A673 (cell line): ENCODE results near the gene GBA2. TPM values are rescaled to one million over a fixed set of nuclear protein-coding genes. Genes with fewer than 3 reads are reported as not detected.

Experiments
- BruUV-seq: library from RNA; stranded (reverse); fragments of 400-500 nt; replicated peaks from 2 replicates; lab custom pipeline; 2021; lab: Mats Ljungman, UMichigan
- CTCF ChIA-PET: fragments of 300-600 bp; sonication (Branson Sonifier 250); formaldehyde crosslinking; loops from one replicate; lab custom pipeline; 2022; ENCODE audit warnings: antibody characterized with exemption; lab: Charles Lee
- POLR2A ChIA-PET: fragments of 300-600 bp; sonication (Branson Sonifier 250); formaldehyde crosslinking; loops from one replicate; lab custom pipeline; 2022; ENCODE audit warnings: antibody characterized with exemption; ENCODE audit not compliant: low non-redundant PET; lab: Charles Lee
- DNase-seq: peaks from one replicate; pipeline ENCODE4 v3.0.0-alpha.2; 2015; ENCODE audit warnings: low spot score
- H3K27ac ChIP-seq: fragments of 200-600 bp; sonication (generic); 2 replicates; pipeline ENCODE4 v1.5.1; 2016; ENCODE audit warnings: mixed run types, low read depth, mild to moderate bottlenecking, mixed read lengths, antibody characterized with exemption, low read length; ENCODE audit not compliant: poor library complexity, severe bottlenecking
- H3K27me3 ChIP-seq: fragments of 200-600 bp; sonication (generic); replicated peaks from 2 replicates; pipeline ENCODE4 v1.6.1; 2017; ENCODE audit warnings: mixed run types, low read depth, mild to moderate bottlenecking, mixed read lengths, antibody characterized with exemption, low read length; ENCODE audit not compliant: insufficient read depth, poor library complexity
- H3K36me3 ChIP-seq: fragments of 200-600 bp; sonication (generic); 2 replicates; pipeline ENCODE4 v1.6.1; 2016; ENCODE audit warnings: mixed run types, mild to moderate bottlenecking, mixed read lengths, antibody characterized with exemption, low read length; ENCODE audit not compliant: insufficient read depth, poor library complexity, severe bottlenecking
- H3K4me1 ChIP-seq: fragments of 200-600 bp; sonication (generic); 2 replicates; pipeline ENCODE4 v1.6.1; 2017; ENCODE audit warnings: mixed run types, mild to moderate bottlenecking, mixed read lengths, antibody characterized with exemption, low read length; ENCODE audit not compliant: insufficient read depth, poor library complexity, severe bottlenecking
- H3K4me3 ChIP-seq: fragments of 200-600 bp; sonication (generic); 2 replicates; pipeline ENCODE4 v1.5.1; 2016; ENCODE audit warnings: low read depth, mixed run types, mild to moderate bottlenecking, mixed read lengths, low read length; ENCODE audit not compliant: poor library complexity, severe bottlenecking
- H3K9me3 ChIP-seq: fragments of 200-600 bp; sonication (generic); 2 replicates; pipeline ENCODE4 v1.6.1; 2016; ENCODE audit warnings: mixed run types, low read depth, mild to moderate bottlenecking, mixed read lengths, antibody characterized with exemption, low read length; ENCODE audit not compliant: poor library complexity, severe bottlenecking
- EZH2 ChIP-seq: fragments of 200-600 bp; sonication (generic); IDR thresholded peaks from 2 replicates; pipeline ENCODE4 v1.6.1; 2017; ENCODE audit warnings: borderline replicate concordance, low read depth, mild to moderate bottlenecking, mixed read lengths, antibody characterized with exemption, low read length; ENCODE audit not compliant: poor library complexity, severe bottlenecking
- intact Hi-C: fragments of 100-400 bp; cut with micrococcal nuclease; formaldehyde crosslinking; loops from one replicate; pipeline ENCODE4 v1.10.0; 2022; ENCODE audit not compliant: unreplicated experiment
- total RNA-seq: library from RNA; stranded (reverse); gene quantifications from 2 replicates; pipeline ENCODE4 v1.2.3, GENCODE V29; 2021
- TF ChIP-seq, protein P1 (sequence below): fragments of 300-800, 200-600 bp; sonication (generic); conservative IDR thresholded peaks from 2 replicates; pipeline ENCODE4 v1.5.1; 2017; ENCODE audit warnings: low read depth, mild to moderate bottlenecking, antibody characterized with exemption, low read length, moderate library complexity, mixed read lengths

Gene GBA2
- total RNA-seq, 1 experiment from 2014 or later: 67.6 TPM

GRCh38 chr9:35732185-35732799, 16.7 kb downstream of the GBA2 start, which contains the start of the genes CREB3 and TLN1:
Gene CREB3 (plus strand): TSS chr9:35732666. CDS start chr9:35732773, 107 bp downstream.
Gene TLN1 (minus strand): TSS chr9:35732195. CDS start chr9:35725694, 6,501 bp downstream.
- POLR2A ChIA-PET: interaction anchor here (0.7 to 1.1 kb wide), 3 partner anchors 16 to 286 kb away, joined by 3 to 6 read pairs (median 5); partner anchors contain the start of genes GBA2 and RGP1
- H3K27ac ChIP-seq: peak within 1 kb of the TSS; percentile 87

DNA sequence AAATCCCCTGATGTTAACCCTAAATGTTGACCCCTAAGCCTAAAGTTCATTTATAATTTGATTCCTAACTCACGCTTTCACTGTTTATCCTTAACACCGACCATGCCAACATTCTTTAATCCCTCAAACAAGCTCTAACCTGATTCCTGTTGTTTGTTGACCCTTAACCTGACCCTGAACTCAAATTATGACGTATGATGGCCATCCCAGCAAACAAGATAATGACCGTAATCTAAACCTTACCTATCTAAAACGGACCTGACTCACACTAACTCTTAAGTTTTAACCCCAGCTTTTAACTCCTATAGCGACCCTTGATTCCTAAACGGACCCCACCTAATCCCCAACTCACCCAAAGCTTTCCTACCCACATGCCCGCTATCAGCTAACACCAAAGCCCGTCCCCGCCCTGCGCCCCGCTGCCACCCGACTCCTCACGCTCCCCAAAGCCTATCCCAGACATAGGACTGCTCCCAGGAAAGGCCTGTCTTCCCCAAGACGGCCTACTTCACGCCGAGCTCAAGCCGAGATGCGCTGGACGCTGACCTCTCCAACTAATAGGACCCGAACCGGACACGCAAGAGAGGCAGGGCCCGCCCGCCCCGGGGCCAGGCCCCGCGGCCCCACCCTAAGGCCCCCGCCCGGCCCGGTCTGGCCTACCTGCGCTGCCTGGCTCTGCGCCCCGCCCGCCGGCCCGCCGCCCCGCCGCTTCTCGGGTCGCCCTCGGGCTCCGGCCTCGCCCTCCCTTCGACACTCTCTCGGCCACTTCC, 17.4 kb downstream of the GBA2 start:
- H3K4me1 ChIP-seq: peaks cover 21% of the 10 kb centered on the region
- DNase-seq: peak; percentile 52
- ChIA-PET CTCF (interaction anchor here (0.5 to 1.0 kb wide), 2 partner anchors 35 to 41 kb away, joined by 5 to 7 read pairs; no protein-coding TSS in a partner anchor), POLR2A (interaction anchor here (0.7 to 1.1 kb wide), 3 partner anchors 17 to 286 kb away, joined by 3 to 6 read pairs (median 5); partner anchors contain the start of genes GBA2 and RGP1)
- peaks cover 19% of the 10 kb centered on the region for H3K36me3 ChIP-seq
- intact Hi-C loops: loop anchor here (5.0 to 10.0 kb wide), 2 partner anchors 74 to 83 kb away; partner anchors contain the start of genes CCDC107, HINT2, RMRP and SPAG8
- BruUV-seq: TSS peak; percentile 55
- H3K9me3 ChIP-seq: no peaks in the 10 kb centered on the region
- TF ChIP-seq, protein P1, sequence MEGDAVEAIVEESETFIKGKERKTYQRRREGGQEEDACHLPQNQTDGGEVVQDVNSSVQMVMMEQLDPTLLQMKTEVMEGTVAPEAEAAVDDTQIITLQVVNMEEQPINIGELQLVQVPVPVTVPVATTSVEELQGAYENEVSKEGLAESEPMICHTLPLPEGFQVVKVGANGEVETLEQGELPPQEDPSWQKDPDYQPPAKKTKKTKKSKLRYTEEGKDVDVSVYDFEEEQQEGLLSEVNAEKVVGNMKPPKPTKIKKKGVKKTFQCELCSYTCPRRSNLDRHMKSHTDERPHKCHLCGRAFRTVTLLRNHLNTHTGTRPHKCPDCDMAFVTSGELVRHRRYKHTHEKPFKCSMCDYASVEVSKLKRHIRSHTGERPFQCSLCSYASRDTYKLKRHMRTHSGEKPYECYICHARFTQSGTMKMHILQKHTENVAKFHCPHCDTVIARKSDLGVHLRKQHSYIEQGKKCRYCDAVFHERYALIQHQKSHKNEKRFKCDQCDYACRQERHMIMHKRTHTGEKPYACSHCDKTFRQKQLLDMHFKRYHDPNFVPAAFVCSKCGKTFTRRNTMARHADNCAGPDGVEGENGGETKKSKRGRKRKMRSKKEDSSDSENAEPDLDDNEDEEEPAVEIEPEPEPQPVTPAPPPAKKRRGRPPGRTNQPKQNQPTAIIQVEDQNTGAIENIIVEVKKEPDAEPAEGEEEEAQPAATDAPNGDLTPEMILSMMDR: no peak
- no peak for TF ChIP-seq EZH2
- H3K27me3 ChIP-seq: no peaks in the 10 kb centered on the region
- peak overlapping the region; percentile 90 for H3K4me3 ChIP-seq
- H3K27ac ChIP-seq: peak overlapping the region; percentile 87

More at GRCh38 chr9:35732185-35732799, 16.7 kb downstream of the GBA2 start, which contains the start of the genes CREB3 and TLN1:
- Histone ChIP-seq H3K4me3 (peak within 1 kb of the TSS; percentile 90), H3K4me1 (peaks cover 21% of the 10 kb centered on the region), H3K9me3 (no peaks in the 10 kb centered on the region), H3K27me3 (no peaks in the 10 kb centered on the region), H3K36me3 (peaks cover 26% of the 10 kb centered on the region)
- CTCF ChIA-PET: interaction anchor here (0.5 to 1.0 kb wide), 5 partner anchors 12 to 121 kb away, joined by 3 to 7 read pairs (median 3); no protein-coding TSS in a partner anchor
- TF ChIP-seq, protein P1: peak; percentile 47
- no peak for TF ChIP-seq EZH2
- BruUV-seq: no TSS peak
- intact Hi-C loops: loop anchor here (5.0 to 10.0 kb wide), 2 partner anchors 75 to 83 kb away; partner anchors contain the start of genes CCDC107, HINT2, RMRP and SPAG8
- peak; percentile 99 for DNase-seq

- H3K4me1 ChIP-seq: peaks cover 21% of the 10 kb centered on the region
- ChIA-PET POLR2A (no interaction called here), CTCF (interaction anchor here (1.0 kb wide), 1 partner anchor 42 kb away, joined by 4 read pairs; no protein-coding TSS in a partner anchor)
- intact Hi-C loops: loop anchor here (5.0 to 10.0 kb wide), 2 partner anchors 73 to 84 kb away; partner anchors contain the start of genes CCDC107, HINT2, RMRP and SPAG8
- H3K9me3 ChIP-seq: no peaks in the 10 kb centered on the region
- no TSS peak for BruUV-seq
- no peak for DNase-seq
- H3K27me3 ChIP-seq: no peaks in the 10 kb centered on the region
- no peak overlapping the region for H3K27ac ChIP-seq
- TF ChIP-seq, protein P1: no peak
- TF ChIP-seq EZH2: no peak
- H3K36me3 ChIP-seq: peaks cover 8% of the 10 kb centered on the region
- H3K4me3 ChIP-seq: peak overlapping the region; percentile 90
Observed at GRCh38 chr9:35730486-35730854, 18.6 kb downstream of the GBA2 start.
